ENCODE results near the gene CHRNA4. TPM values are rescaled to one million over a fixed set of nuclear protein-coding genes. Genes with fewer than 3 reads are reported as not detected.

CHRNA4 gene
- total and polyA plus RNA-seq, 10 of the 15 experiments (the other 5 are each of a cell fraction or from before 2014, with no cell fraction given), result 0.04 to 0.41 (median 0.06) TPM; not detected in 5

GRCh38 chr20:63373996-63374395 is 12.8 kb upstream of the CHRNA4 start:
- DNase-seq (ENCODE audit: low read depth, low spot score) (no peak), ATAC-seq (no peak), FAIRE-seq (no peak)
- intact Hi-C loops (cut with micrococcal nuclease; ENCODE audit: unreplicated experiment) (no loop called here), in situ Hi-C loops (cut with MboI) (no loop called here)
- WGBS (ENCODE audit: insufficient coverage, insufficient replicate concordance, low lambda C conversion rate, missing lambda C conversion rate), result 43% methylated on average over 19 of the region's 19 CpGs
- H3K9ac ChIP-seq (ENCODE audit: control insufficient read depth, insufficient read depth, low read length), result no peak overlapping the region
- H3K27me3 ChIP-seq (replicated peaks in 1 of 2; ENCODE audit: control insufficient read depth in 2 of 2, insufficient read depth in 2 of 2, low read length in 1 of 2), result no peaks in the 10 kb centered on the region; a peak in 1 of 4 replicates
- H3K36me3 ChIP-seq (ENCODE audit: control insufficient read depth in 2 of 2, insufficient read depth in 2 of 2, low read length in 1 of 2), result no peaks in the 10 kb centered on the region
- BruUV-seq (replicated peaks), result no TSS peak
- SMC1A ChIA-PET (ENCODE audit: uncharacterized antibody, unreplicated experiment), result no interaction called here
- no peak overlapping the region for H3K4me3 ChIP-seq
- no peak overlapping the region for H2AFZ ChIP-seq (ENCODE audit: control insufficient read depth, low read depth, low read length)
- no peaks in the 10 kb centered on the region for H4K20me1 ChIP-seq (ENCODE audit: control insufficient read depth, insufficient read depth)
- no peak overlapping the region for H3K27ac ChIP-seq (ENCODE audit: control insufficient read depth, insufficient read depth)
- POLR2A ChIA-PET, result no interaction called here
- CTCF ChIA-PET, result interaction anchor here (0.6 to 0.8 kb wide), 2 partner anchors 151 to 162 kb away, joined by 3 to 4 read pairs; no protein-coding TSS in a partner anchor
- no peak overlapping the region for H3K4me2 ChIP-seq (ENCODE audit: control insufficient read depth, insufficient read depth)
- RAD21 ChIA-PET (ENCODE audit: unreplicated experiment), result no interaction called here
- H3K4me1 ChIP-seq (ENCODE audit: control insufficient read depth, insufficient read depth, low read length), result no peaks in the 10 kb centered on the region
- H3K9me3 ChIP-seq (replicated peaks; ENCODE audit: control insufficient read depth, insufficient read depth, low read length), result no peaks in the 10 kb centered on the region
- no peaks in the 10 kb centered on the region for H3K79me2 ChIP-seq (ENCODE audit: control insufficient read depth, insufficient read depth, low read length)
- TF ChIP-seq STAT3 (IDR thresholded peaks at IDR 0.05; ENCODE audit: low read depth, low read length), result no peak
- TF ChIP-seq RFX5 (IDR thresholded peaks at IDR 0.05; ENCODE audit: low read depth, low read length), result no peak
- no peak for TF ChIP-seq ZNF592 (IDR thresholded peaks at IDR 0.05)
- no peak for TF ChIP-seq CHD4 (IDR thresholded peaks at IDR 0.05)
- TF ChIP-seq SUZ12 (IDR thresholded peaks at IDR 0.05; ENCODE audit: unreplicated experiment), result no peak
- TF ChIP-seq IKZF2 (IDR thresholded peaks at IDR 0.05), result no peak
- TF ChIP-seq HDAC6 (IDR thresholded peaks at IDR 0.05; ENCODE audit: unreplicated experiment), result no peak
- TF ChIP-seq, protein P1, sequence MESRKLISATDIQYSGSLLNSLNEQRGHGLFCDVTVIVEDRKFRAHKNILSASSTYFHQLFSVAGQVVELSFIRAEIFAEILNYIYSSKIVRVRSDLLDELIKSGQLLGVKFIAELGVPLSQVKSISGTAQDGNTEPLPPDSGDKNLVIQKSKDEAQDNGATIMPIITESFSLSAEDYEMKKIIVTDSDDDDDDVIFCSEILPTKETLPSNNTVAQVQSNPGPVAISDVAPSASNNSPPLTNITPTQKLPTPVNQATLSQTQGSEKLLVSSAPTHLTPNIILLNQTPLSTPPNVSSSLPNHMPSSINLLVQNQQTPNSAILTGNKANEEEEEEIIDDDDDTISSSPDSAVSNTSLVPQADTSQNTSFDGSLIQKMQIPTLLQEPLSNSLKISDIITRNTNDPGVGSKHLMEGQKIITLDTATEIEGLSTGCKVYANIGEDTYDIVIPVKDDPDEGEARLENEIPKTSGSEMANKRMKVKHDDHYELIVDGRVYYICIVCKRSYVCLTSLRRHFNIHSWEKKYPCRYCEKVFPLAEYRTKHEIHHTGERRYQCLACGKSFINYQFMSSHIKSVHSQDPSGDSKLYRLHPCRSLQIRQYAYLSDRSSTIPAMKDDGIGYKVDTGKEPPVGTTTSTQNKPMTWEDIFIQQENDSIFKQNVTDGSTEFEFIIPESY (IDR thresholded peaks at IDR 0.05), result no peak
- TF ChIP-seq, protein P2, sequence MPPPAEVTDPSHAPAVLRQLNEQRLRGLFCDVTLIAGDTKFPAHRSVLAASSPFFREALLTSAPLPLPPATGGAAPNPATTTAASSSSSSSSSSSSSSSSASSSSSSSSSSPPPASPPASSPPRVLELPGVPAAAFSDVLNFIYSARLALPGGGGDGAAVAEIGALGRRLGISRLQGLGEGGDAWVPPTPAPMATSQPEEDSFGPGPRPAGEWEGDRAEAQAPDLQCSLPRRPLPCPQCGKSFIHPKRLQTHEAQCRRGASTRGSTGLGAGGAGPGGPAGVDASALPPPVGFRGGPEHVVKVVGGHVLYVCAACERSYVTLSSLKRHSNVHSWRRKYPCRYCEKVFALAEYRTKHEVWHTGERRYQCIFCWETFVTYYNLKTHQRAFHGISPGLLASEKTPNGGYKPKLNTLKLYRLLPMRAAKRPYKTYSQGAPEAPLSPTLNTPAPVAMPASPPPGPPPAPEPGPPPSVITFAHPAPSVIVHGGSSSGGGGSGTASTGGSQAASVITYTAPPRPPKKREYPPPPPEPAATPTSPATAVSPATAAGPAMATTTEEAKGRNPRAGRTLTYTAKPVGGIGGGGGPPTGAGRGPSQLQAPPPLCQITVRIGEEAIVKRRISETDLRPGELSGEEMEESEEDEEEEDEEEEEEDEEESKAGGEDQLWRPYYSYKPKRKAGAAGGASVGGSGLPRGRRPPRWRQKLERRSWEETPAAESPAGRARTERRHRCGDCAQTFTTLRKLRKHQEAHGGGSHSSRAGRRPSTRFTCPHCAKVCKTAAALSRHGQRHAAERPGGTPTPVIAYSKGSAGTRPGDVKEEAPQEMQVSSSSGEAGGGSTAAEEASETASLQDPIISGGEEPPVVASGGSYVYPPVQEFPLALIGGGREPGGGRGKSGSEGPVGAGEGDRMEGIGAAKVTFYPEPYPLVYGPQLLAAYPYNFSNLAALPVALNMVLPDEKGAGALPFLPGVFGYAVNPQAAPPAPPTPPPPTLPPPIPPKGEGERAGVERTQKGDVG (CRISPR knock-in tag; IDR thresholded peaks at IDR 0.05), result no peak
- no peak for TF ChIP-seq STAT1 (conservative IDR thresholded peaks at IDR 0.05)
- TF ChIP-seq, protein P3, sequence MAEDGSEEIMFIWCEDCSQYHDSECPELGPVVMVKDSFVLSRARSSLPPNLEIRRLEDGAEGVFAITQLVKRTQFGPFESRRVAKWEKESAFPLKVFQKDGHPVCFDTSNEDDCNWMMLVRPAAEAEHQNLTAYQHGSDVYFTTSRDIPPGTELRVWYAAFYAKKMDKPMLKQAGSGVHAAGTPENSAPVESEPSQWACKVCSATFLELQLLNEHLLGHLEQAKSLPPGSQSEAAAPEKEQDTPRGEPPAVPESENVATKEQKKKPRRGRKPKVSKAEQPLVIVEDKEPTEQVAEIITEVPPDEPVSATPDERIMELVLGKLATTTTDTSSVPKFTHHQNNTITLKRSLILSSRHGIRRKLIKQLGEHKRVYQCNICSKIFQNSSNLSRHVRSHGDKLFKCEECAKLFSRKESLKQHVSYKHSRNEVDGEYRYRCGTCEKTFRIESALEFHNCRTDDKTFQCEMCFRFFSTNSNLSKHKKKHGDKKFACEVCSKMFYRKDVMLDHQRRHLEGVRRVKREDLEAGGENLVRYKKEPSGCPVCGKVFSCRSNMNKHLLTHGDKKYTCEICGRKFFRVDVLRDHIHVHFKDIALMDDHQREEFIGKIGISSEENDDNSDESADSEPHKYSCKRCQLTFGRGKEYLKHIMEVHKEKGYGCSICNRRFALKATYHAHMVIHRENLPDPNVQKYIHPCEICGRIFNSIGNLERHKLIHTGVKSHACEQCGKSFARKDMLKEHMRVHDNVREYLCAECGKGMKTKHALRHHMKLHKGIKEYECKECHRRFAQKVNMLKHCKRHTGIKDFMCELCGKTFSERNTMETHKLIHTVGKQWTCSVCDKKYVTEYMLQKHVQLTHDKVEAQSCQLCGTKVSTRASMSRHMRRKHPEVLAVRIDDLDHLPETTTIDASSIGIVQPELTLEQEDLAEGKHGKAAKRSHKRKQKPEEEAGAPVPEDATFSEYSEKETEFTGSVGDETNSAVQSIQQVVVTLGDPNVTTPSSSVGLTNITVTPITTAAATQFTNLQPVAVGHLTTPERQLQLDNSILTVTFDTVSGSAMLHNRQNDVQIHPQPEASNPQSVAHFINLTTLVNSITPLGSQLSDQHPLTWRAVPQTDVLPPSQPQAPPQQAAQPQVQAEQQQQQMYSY (CRISPR knock-in tag; IDR thresholded peaks at IDR 0.05), result no peak
- no peak for TF ChIP-seq BMI1 (IDR thresholded peaks at IDR 0.05; ENCODE audit: borderline replicate concordance)
